Neural cell (in vitro differentiated cells): ENCODE data around the gene UNC13B. TPM values are rescaled to one million over a fixed set of nuclear protein-coding genes. Genes with fewer than 3 reads are reported as not detected.

Experiments
- H2AFZ ChIP-seq: fragments of 200-600, 300-800 bp; sonication (generic), shearing (Covaris generic); 2 replicates; pipeline ENCODE4 v1.6.0; 2014; ENCODE audit warnings: low read depth, mild to moderate bottlenecking, antibody characterized with exemption, low read length, moderate library complexity
- H3F3A ChIP-seq: fragments of 200-600 bp; shearing (Covaris generic); 2 replicates; pipeline ENCODE4 v1.6.1; 2016; ENCODE audit warnings: mild to moderate bottlenecking, moderate library complexity, mixed read lengths, antibody characterized with exemption, low read length; ENCODE audit not compliant: insufficient read depth, poor library complexity, severe bottlenecking
- H3K27ac ChIP-seq: fragments of 200-600, 300-800 bp; sonication (generic), shearing (Covaris generic); 2 replicates; pipeline ENCODE4 v1.5.1; 2014; ENCODE audit warnings: mild to moderate bottlenecking, low read length, moderate library complexity
- H3K27me3 ChIP-seq: fragments of 300-800, 200-600 bp; sonication (generic), shearing (Covaris generic); 2 replicates; pipeline ENCODE4 v1.6.0; 2014; ENCODE audit warnings: mild to moderate bottlenecking, low read depth, low read length, moderate library complexity; ENCODE audit not compliant: insufficient read depth
- H3K36me3 ChIP-seq: fragments of 300-800, 200-600 bp; sonication (generic), shearing (Covaris generic); 2 replicates; pipeline ENCODE4 v1.5.1; 2014; ENCODE audit warnings: mild to moderate bottlenecking, antibody characterized with exemption, low read length, moderate library complexity; ENCODE audit not compliant: insufficient read depth
- H3K4me2 ChIP-seq: fragments of 300-800, 200-600 bp; sonication (generic), shearing (Covaris generic); 2 replicates; pipeline ENCODE4 v1.6.0; 2014; ENCODE audit warnings: mild to moderate bottlenecking, low read length
- H3K4me3 ChIP-seq: fragments of 300-800, 200-600 bp; sonication (generic), shearing (Covaris generic); 2 replicates; pipeline ENCODE4 v1.5.1; 2014; ENCODE audit warnings: mild to moderate bottlenecking, low read length, moderate library complexity
- H3K79me2 ChIP-seq: fragments of 200-600 bp; shearing (Covaris generic); replicated peaks from 2 replicates; pipeline ENCODE4 v1.6.0; 2014; ENCODE audit warnings: mild to moderate bottlenecking, low read length, moderate library complexity; ENCODE audit not compliant: insufficient read depth
- H3K9ac ChIP-seq: fragments of 300-800, 200-600 bp; sonication (generic), shearing (Covaris generic); 2 replicates; pipeline ENCODE4 v1.6.1; 2016; ENCODE audit warnings: mild to moderate bottlenecking, low read length, mixed read lengths
- H3K9me2 ChIP-seq: fragments of 200-600 bp; shearing (Covaris generic); 2 replicates; pipeline ENCODE4 v1.6.1; 2016; ENCODE audit warnings: mild to moderate bottlenecking, low read length, mixed read lengths; ENCODE audit not compliant: insufficient read depth
- H3K9me3 ChIP-seq: fragments of 200-600, 300-800 bp; sonication (generic), shearing (Covaris generic); 2 replicates; pipeline ENCODE4 v1.6.1; 2016; ENCODE audit warnings: mild to moderate bottlenecking, mixed run types, low read length, moderate library complexity, mixed read lengths
- H4K20me1 ChIP-seq: fragments of 200-600 bp; shearing (Covaris generic); 2 replicates; pipeline ENCODE4 v1.6.1; 2016; ENCODE audit warnings: mild to moderate bottlenecking, mixed run types; ENCODE audit not compliant: insufficient read depth
- EP300 ChIP-seq: fragments of 450-650 bp; conservative IDR thresholded peaks from 2 replicates; pipeline ENCODE4 v1.6.1; 2014; ENCODE audit warnings: antibody characterized with exemption, mild to moderate bottlenecking, moderate library complexity; ENCODE audit not compliant: poor library complexity, severe bottlenecking
- EZH2 ChIP-seq: fragments of 200-600, 300-800 bp; shearing (Covaris generic), sonication (generic); IDR thresholded peaks from 2 replicates; pipeline ENCODE4 v1.6.1; 2014; ENCODE audit warnings: antibody characterized with exemption, low read length, borderline replicate concordance, mild to moderate bottlenecking; ENCODE audit not compliant: insufficient read depth, poor library complexity, severe bottlenecking
- MXI1 ChIP-seq: fragments of 450-650 bp; conservative IDR thresholded peaks from 2 replicates; pipeline ENCODE4 v1.6.1; 2014; ENCODE audit warnings: antibody characterized with exemption, mild to moderate bottlenecking; ENCODE audit not compliant: poor library complexity, severe bottlenecking
- POLR2AphosphoS5 ChIP-seq: IDR thresholded peaks from 2 replicates; pipeline ENCODE4 v1.6.1; 2012
- RAD21 ChIP-seq: fragments of 450-650 bp; conservative IDR thresholded peaks from 2 replicates; pipeline ENCODE4 v1.6.1; 2014; ENCODE audit warnings: antibody characterized with exemption, mild to moderate bottlenecking, moderate library complexity
- SMC3 ChIP-seq: fragments of 450-650 bp; conservative IDR thresholded peaks from 2 replicates; pipeline ENCODE4 v1.6.1; 2014; ENCODE audit warnings: antibody characterized with exemption, mild to moderate bottlenecking, moderate library complexity; ENCODE audit not compliant: poor library complexity
- TAF1 ChIP-seq: IDR thresholded peaks from 2 replicates; pipeline ENCODE4 v1.6.1; 2012; ENCODE audit warnings: low read depth
- polyA plus RNA-seq: library from polyadenylated mRNA; depleted of rRNA; stranded (reverse); fragments of >200 nt; gene quantifications from 2 replicates; pipeline ENCODE4 v1.2.3, GENCODE V29; 2014
- TF ChIP-seq, protein P1 (sequence below): fragments of 450-650 bp; IDR thresholded peaks from 2 replicates; pipeline ENCODE4 v1.5.1; 2014; ENCODE audit warnings: antibody characterized with exemption, mild to moderate bottlenecking, moderate library complexity; ENCODE audit not compliant: poor library complexity, severe bottlenecking
- TF ChIP-seq, protein P2 (sequence below): IDR thresholded peaks from 2 replicates; pipeline ENCODE4 v1.6.1; 2012; ENCODE audit warnings: borderline replicate concordance

The UNC13B gene
- polyA plus RNA-seq, 1 donor from 2014 or later = 37.2 TPM

DNA sequence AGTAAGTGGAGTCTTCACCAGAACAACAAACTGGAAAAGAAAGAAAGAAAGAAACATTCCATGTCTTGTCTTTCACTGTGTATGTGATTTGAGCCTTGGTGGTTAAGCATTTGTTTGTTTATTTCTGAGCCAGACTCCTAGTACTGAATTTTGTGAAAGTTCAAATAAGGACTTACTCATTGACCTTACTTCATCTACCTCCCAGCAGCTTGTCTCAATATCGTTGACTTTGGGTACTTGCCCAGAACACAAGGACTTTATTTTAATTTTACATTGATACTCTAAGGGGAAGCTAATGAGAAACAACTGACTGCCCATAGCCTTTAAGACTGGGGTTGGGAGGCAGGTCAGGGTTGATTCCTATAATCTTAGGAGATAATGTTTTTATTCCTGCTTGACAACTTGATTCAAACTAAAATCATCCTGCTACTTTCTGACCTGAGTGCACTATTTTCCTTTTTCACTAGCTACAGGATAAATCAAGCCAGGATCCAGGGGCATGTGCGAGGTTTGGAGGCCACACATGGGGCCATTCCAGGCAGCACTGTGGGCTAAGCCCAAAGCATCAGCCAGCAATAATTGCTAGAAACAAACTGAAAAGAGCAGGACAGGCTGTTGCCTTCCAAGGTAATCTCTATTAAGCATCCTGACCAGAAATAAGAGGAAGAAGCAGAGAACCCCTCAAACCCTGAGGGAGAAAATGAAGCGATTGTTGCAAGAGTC lies 189.2 kb downstream of the UNC13B start:
- H3K36me3 ChIP-seq = no peaks in the 10 kb centered on the region
- TF ChIP-seq SMC3 (no peak), EZH2 (no peak), POLR2AphosphoS5 (no peak), EP300 (no peak), TAF1 (no peak), MXI1 (no peak), RAD21 (no peak)
- TF ChIP-seq, protein P1, sequence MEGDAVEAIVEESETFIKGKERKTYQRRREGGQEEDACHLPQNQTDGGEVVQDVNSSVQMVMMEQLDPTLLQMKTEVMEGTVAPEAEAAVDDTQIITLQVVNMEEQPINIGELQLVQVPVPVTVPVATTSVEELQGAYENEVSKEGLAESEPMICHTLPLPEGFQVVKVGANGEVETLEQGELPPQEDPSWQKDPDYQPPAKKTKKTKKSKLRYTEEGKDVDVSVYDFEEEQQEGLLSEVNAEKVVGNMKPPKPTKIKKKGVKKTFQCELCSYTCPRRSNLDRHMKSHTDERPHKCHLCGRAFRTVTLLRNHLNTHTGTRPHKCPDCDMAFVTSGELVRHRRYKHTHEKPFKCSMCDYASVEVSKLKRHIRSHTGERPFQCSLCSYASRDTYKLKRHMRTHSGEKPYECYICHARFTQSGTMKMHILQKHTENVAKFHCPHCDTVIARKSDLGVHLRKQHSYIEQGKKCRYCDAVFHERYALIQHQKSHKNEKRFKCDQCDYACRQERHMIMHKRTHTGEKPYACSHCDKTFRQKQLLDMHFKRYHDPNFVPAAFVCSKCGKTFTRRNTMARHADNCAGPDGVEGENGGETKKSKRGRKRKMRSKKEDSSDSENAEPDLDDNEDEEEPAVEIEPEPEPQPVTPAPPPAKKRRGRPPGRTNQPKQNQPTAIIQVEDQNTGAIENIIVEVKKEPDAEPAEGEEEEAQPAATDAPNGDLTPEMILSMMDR = no peak
- TF ChIP-seq, protein P2, sequence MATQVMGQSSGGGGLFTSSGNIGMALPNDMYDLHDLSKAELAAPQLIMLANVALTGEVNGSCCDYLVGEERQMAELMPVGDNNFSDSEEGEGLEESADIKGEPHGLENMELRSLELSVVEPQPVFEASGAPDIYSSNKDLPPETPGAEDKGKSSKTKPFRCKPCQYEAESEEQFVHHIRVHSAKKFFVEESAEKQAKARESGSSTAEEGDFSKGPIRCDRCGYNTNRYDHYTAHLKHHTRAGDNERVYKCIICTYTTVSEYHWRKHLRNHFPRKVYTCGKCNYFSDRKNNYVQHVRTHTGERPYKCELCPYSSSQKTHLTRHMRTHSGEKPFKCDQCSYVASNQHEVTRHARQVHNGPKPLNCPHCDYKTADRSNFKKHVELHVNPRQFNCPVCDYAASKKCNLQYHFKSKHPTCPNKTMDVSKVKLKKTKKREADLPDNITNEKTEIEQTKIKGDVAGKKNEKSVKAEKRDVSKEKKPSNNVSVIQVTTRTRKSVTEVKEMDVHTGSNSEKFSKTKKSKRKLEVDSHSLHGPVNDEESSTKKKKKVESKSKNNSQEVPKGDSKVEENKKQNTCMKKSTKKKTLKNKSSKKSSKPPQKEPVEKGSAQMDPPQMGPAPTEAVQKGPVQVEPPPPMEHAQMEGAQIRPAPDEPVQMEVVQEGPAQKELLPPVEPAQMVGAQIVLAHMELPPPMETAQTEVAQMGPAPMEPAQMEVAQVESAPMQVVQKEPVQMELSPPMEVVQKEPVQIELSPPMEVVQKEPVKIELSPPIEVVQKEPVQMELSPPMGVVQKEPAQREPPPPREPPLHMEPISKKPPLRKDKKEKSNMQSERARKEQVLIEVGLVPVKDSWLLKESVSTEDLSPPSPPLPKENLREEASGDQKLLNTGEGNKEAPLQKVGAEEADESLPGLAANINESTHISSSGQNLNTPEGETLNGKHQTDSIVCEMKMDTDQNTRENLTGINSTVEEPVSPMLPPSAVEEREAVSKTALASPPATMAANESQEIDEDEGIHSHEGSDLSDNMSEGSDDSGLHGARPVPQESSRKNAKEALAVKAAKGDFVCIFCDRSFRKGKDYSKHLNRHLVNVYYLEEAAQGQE = no peak
- H3K9ac ChIP-seq = no peak overlapping the region
- H3K4me3 ChIP-seq = no peak overlapping the region
- H3K9me3 ChIP-seq = no peaks in the 10 kb centered on the region
- H2AFZ ChIP-seq = no peak overlapping the region
- H4K20me1 ChIP-seq = no peaks in the 10 kb centered on the region
- no peak overlapping the region for H3K27ac ChIP-seq
- no peaks in the 10 kb centered on the region for H3K9me2 ChIP-seq
- H3K27me3 ChIP-seq = no peaks in the 10 kb centered on the region
- no peaks in the 10 kb centered on the region for H3F3A ChIP-seq
- no peak overlapping the region for H3K4me2 ChIP-seq
- H3K79me2 ChIP-seq = no peaks in the 10 kb centered on the region

GRCh38 chr9:35353731-35354365 lies 192.0 kb downstream of the UNC13B start:
- H3K4me3 ChIP-seq = no peak overlapping the region
- H3K9me3 ChIP-seq = no peaks in the 10 kb centered on the region
- no peaks in the 10 kb centered on the region for H3K27me3 ChIP-seq
- no peaks in the 10 kb centered on the region for H3K79me2 ChIP-seq
- H2AFZ ChIP-seq = no peak overlapping the region
- no peaks in the 10 kb centered on the region for H4K20me1 ChIP-seq
- no peak overlapping the region for H3K4me2 ChIP-seq
- TF ChIP-seq, protein P1 = no peak
- TF ChIP-seq EP300 = no peak
- no peak for TF ChIP-seq SMC3
- no peak for TF ChIP-seq TAF1
- no peak for TF ChIP-seq RAD21
- no peak for TF ChIP-seq MXI1
- TF ChIP-seq, protein P2 = no peak
- no peak for TF ChIP-seq POLR2AphosphoS5
- no peak for TF ChIP-seq EZH2
- H3F3A ChIP-seq = no peaks in the 10 kb centered on the region
- no peaks in the 10 kb centered on the region for H3K36me3 ChIP-seq
- no peak overlapping the region for H3K9ac ChIP-seq
- no peak overlapping the region for H3K27ac ChIP-seq
- no peaks in the 10 kb centered on the region for H3K9me2 ChIP-seq
